A549 (cell line): Measurements from ENCODE around the gene CREB5.

Source experiments
- CEBPB ChIP-seq, 2 experiments: fragments of >200 bp in 1 of 2; sonication (Bioruptor Twin) in 1 of 2; formaldehyde crosslinking in 1 of 2; IDR thresholded peaks; 2 replicates each; pipeline ENCODE4 v1.6.1; 2012 to 2016
- CHD2 ChIP-seq: fragments of 150-350 bp; IDR thresholded peaks from 2 replicates; pipeline ENCODE4 v1.6.1; 2014; ENCODE audit warnings: low read length; ENCODE audit not compliant: partially characterized antibody
- KDM1A ChIP-seq: fragments of 200-600 bp; sonication (generic); IDR thresholded peaks from 2 replicates; pipeline ENCODE4 v1.6.1; 2016; ENCODE audit warnings: low read depth, mild to moderate bottlenecking
- TP53 ChIP-seq: fragments of 250-450 bp; sonication (Bioruptor Pico); IDR thresholded peaks from 2 replicates; pipeline ENCODE4 v1.5.0; 2021; ENCODE audit warnings: mild to moderate bottlenecking, moderate library complexity
- TF ChIP-seq, protein P1 (sequence below): IDR thresholded peaks from 2 replicates; pipeline ENCODE4 v1.6.1; 2012
- TF ChIP-seq, protein P2 (sequence below): fragments of >200 bp; sonication (Bioruptor Twin); formaldehyde crosslinking; IDR thresholded peaks from 3 replicates; pipeline ENCODE4 v1.5.1; 2016

DNA sequence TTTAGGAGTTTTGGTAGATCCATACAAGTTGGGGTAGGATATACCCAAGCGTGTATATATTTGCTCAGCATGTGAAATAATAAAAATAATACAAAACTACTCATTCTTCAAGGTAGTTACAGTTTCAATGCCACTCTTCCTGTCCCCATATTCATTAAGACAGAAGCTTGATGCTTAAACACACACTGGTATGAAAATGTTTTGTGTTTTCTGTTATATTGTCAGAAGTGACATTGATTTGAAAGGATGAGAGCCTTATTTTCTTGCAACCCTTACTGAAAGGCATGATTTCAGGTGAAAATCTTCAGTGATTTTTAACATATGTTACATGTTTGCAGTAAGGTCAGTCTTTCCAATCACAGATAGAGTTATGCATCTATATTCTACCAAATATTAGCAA lies 312.2 kb downstream of the CREB5 start:
- TF ChIP-seq CHD2: no peak
- TF ChIP-seq KDM1A: no peak
- TF ChIP-seq, protein P1, sequence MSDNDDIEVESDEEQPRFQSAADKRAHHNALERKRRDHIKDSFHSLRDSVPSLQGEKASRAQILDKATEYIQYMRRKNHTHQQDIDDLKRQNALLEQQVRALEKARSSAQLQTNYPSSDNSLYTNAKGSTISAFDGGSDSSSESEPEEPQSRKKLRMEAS: no peak
- TF ChIP-seq, protein P2, sequence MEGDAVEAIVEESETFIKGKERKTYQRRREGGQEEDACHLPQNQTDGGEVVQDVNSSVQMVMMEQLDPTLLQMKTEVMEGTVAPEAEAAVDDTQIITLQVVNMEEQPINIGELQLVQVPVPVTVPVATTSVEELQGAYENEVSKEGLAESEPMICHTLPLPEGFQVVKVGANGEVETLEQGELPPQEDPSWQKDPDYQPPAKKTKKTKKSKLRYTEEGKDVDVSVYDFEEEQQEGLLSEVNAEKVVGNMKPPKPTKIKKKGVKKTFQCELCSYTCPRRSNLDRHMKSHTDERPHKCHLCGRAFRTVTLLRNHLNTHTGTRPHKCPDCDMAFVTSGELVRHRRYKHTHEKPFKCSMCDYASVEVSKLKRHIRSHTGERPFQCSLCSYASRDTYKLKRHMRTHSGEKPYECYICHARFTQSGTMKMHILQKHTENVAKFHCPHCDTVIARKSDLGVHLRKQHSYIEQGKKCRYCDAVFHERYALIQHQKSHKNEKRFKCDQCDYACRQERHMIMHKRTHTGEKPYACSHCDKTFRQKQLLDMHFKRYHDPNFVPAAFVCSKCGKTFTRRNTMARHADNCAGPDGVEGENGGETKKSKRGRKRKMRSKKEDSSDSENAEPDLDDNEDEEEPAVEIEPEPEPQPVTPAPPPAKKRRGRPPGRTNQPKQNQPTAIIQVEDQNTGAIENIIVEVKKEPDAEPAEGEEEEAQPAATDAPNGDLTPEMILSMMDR: no peak
- TF ChIP-seq CEBPB (IDR thresholded peaks at IDR 0.05): no peak
- no peak for TF ChIP-seq TP53 (CRISPR knock-in tag)
